GM18861 (cell line): ENCODE measurements around the gene ATP6V1C2.

ENCODE experiments used
- ATAC-seq: cut with Tn5 transposase; IDR thresholded peaks from one replicate; pipeline ENCODE4 v1.9.1; 2021; ENCODE audit not compliant: unreplicated experiment

The ATP6V1C2 gene

DNA sequence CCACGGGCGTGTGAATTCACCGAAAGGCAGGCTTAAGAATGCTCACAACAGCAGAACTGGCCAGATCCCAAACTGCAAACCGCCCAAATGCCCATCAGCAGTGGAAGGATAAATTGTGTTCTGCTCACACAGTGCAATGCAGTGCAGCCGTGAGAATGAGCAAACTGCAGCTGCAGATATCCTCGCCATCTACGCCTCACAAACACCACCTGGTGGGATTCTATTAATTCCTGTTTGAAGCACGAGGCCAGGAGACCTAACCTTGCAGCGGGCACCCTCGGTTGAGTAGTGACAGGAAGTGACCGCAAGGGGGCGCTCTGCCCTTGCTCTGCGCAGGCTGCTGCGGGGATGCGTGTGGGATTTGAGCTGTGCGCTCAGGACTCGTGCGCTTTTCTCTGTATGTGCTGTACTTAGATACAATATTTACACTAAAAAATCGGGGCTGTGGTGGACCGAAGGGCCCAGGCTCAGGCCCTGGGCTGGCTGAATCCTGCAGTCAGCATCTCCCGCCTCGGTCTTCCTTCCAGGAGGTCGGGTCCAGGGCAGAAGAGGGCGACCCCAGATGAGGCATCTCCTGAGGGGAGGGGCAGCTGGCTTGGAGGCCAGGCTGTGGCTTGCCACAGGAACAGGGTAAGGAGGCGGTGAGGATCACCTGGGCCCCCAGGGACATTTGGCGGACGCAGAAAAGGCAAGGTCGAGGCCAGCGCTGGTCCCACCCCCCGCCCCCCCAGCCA is 110.9 kb downstream of the ATP6V1C2 start:
- peak; percentile 87 for ATAC-seq

DNA sequence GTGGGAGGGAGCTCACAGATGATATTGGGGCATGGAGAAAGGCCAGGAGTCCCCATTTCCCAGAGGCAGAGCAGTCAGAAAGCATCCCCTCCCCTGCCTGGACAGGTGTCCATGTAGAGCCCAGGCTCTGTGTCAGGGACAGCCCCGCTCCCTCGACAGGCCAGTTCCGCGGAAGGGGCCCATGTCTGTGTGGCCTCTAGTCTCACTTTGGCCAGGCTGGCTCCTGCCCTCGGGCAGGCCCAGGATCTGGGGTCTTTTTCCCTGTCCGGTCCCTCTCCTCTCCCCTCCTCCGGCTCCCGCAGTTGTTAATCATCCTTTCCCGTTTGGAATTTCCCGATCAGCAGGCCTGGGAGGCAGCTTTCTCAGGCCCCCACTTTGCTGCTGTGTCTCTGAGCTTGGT is 111.6 kb downstream of the ATP6V1C2 start:
- ATAC-seq = no peak

DNA sequence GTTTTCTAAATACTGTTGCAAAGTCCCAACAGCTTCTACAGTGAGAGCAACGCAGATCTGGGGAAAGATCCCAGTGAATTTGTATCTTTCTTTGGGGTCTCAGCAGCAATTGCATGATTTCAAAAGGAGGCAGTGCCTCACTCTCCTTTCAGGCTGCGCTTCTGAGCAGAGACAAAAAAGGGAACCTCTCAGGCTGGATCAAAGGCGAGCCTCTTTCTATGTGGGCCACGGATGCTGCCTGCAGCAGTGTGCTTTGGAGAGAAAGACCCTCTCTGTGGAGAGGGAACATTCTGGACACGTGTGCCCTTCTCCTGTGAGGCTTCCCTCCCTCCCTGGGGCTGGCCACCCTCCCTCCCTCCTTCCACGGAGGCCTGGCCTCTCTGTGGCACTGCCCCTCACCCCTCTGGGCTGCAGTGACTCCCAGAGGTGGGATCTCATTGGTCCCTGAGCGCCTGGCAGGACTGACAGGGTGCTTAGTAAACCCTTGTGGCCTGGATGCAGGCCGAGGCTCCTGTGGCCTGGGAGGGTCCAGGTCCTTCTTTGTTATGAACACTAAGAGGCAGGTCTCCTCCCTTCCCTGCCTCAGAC is 112.7 kb downstream of the ATP6V1C2 start:
- ATAC-seq = no peak
